IMR-90 (cell line): ENCODE data around the gene MACROD1. TPM values are rescaled to one million over a fixed set of nuclear protein-coding genes. Genes with fewer than 3 reads are reported as not detected.

Experiments
- ATAC-seq: fragments of 200-7000 bp; cut with Tn5 transposase; 2 replicates; pipeline ENCODE4 v1.9.1; 2020; ENCODE audit warnings: low read depth, mild to moderate bottlenecking, moderate library complexity
- BruUV-seq: library from RNA; stranded (reverse); fragments of 400-500 nt; replicated peaks from 2 replicates; lab custom pipeline; 2021; lab: Mats Ljungman, UMichigan
- CTCF ChIA-PET: fragments of 300-600 bp; formaldehyde crosslinking; extraction: SDS; loops from one replicate; lab custom pipeline; 2021; ENCODE audit warnings: antibody characterized with exemption; lab: Yijun Ruan, JAX
- POLR2A ChIA-PET: fragments of 300-600 bp; sonication (Branson Sonifier 250); formaldehyde crosslinking; loops from one replicate; lab custom pipeline; 2022; ENCODE audit warnings: antibody characterized with exemption; ENCODE audit not compliant: unreplicated experiment; lab: Charles Lee
- DNase-seq: peaks from one replicate; pipeline ENCODE4 v3.0.0; 2013
- H2AFZ ChIP-seq: replicated peaks from 2 replicates; pipeline ENCODE3; 2013; ENCODE audit warnings: low read length, mild to moderate bottlenecking; ENCODE audit not compliant: poor library complexity
- H2AK5ac ChIP-seq: 2 replicates; pipeline ENCODE4 v1.6.1; 2013; ENCODE audit warnings: low read depth, low read length, inconsistent platforms
- H2AK9ac ChIP-seq: replicated peaks from 2 replicates; pipeline ENCODE3; 2013; ENCODE audit warnings: mild to moderate bottlenecking, low read depth, low read length, moderate library complexity; ENCODE audit not compliant: poor library complexity
- H2BK120ac ChIP-seq: 2 replicates; pipeline ENCODE4 v1.6.1; 2013; ENCODE audit warnings: low read depth, low read length, inconsistent platforms
- H2BK15ac ChIP-seq: 3 replicates; pipeline ENCODE4 v1.6.1; 2013; ENCODE audit warnings: low read depth, low read length, inconsistent platforms
- H2BK20ac ChIP-seq: 2 replicates; pipeline ENCODE4 v1.6.1; 2013; ENCODE audit warnings: low read depth, mild to moderate bottlenecking, inconsistent platforms, low read length, moderate library complexity
- H2BK5ac ChIP-seq: 2 replicates; pipeline ENCODE4 v1.6.1; 2013; ENCODE audit warnings: mild to moderate bottlenecking, low read depth, low read length, inconsistent platforms; ENCODE audit not compliant: poor library complexity, severe bottlenecking
- H3K14ac ChIP-seq: replicated peaks from 2 replicates; pipeline ENCODE4 v1.6.1; 2013; ENCODE audit warnings: low read depth, low read length, inconsistent platforms
- H3K18ac ChIP-seq: 2 replicates; pipeline ENCODE4 v1.6.1; 2013; ENCODE audit warnings: low read depth, low read length, control low read depth
- H3K23ac ChIP-seq: 2 replicates; pipeline ENCODE4 v1.6.1; 2013; ENCODE audit warnings: low read depth, low read length, inconsistent platforms
- H3K27ac ChIP-seq: 2 replicates; pipeline ENCODE4 v1.5.1; 2013; ENCODE audit warnings: mild to moderate bottlenecking, control low read depth, low read length; ENCODE audit not compliant: insufficient read depth
- H3K27me3 ChIP-seq: 2 replicates; pipeline ENCODE4 v1.6.1; 2013; ENCODE audit warnings: low read length; ENCODE audit not compliant: control insufficient read depth, insufficient read depth
- H3K36me3 ChIP-seq: 2 replicates; pipeline ENCODE4 v1.6.1; 2013; ENCODE audit warnings: low read length, mixed read lengths; ENCODE audit not compliant: control insufficient read depth, insufficient read depth
- H3K4ac ChIP-seq: 2 replicates; pipeline ENCODE4 v1.6.1; 2013; ENCODE audit warnings: low read depth, low read length, inconsistent platforms
- H3K4me1 ChIP-seq: 2 replicates; pipeline ENCODE4 v1.6.1; 2013; ENCODE audit warnings: low read length, mixed read lengths; ENCODE audit not compliant: control insufficient read depth, insufficient read depth
- H3K4me2 ChIP-seq: 2 replicates; pipeline ENCODE4 v1.6.1; 2013; ENCODE audit warnings: low read depth, mild to moderate bottlenecking, control low read depth, low read length, moderate library complexity
- H3K4me3 ChIP-seq: 2 replicates; pipeline ENCODE4 v1.5.1; 2013; ENCODE audit warnings: low read depth, mild to moderate bottlenecking, control low read depth, low read length, moderate library complexity; ENCODE audit not compliant: insufficient read depth
- H3K56ac ChIP-seq: 2 replicates; pipeline ENCODE4 v1.6.1; 2013; ENCODE audit warnings: low read length, inconsistent platforms; ENCODE audit not compliant: insufficient read depth; ENCODE audit errors: extremely low read depth
- H3K79me1 ChIP-seq, 2 experiments: 2 replicates each; pipeline ENCODE4 v1.6.1; 2013; ENCODE audit warnings: low read length in 2 of 2, inconsistent platforms in 1 of 2, low read depth in 1 of 2
- H3K9ac ChIP-seq: 2 replicates; pipeline ENCODE4 v1.6.1; 2013; ENCODE audit warnings: low read depth, low read length, control low read depth
- H3K9me1 ChIP-seq: 2 replicates; pipeline ENCODE4 v1.6.1; 2013; ENCODE audit warnings: low read length, inconsistent platforms; ENCODE audit not compliant: insufficient read depth
- H3K9me3 ChIP-seq: 2 replicates; pipeline ENCODE4 v1.6.1; 2013; ENCODE audit warnings: low read length; ENCODE audit not compliant: control insufficient read depth, insufficient read depth
- H4K20me1 ChIP-seq: 2 replicates; pipeline ENCODE4 v1.6.1; 2013; ENCODE audit warnings: low read length, inconsistent platforms; ENCODE audit not compliant: insufficient read depth
- H4K5ac ChIP-seq: 2 replicates; pipeline ENCODE4 v1.6.1; 2013; ENCODE audit warnings: mild to moderate bottlenecking, low read depth, low read length, control low read depth
- H4K8ac ChIP-seq, 2 experiments: 2 replicates each; pipeline ENCODE4 v1.6.1; 2013; ENCODE audit warnings: low read depth in 2 of 2, low read length in 2 of 2, control low read depth in 1 of 2, inconsistent platforms in 1 of 2
- H4K91ac ChIP-seq: 2 replicates; pipeline ENCODE4 v1.6.1; 2013; ENCODE audit warnings: low read depth, low read length, inconsistent platforms; ENCODE audit not compliant: insufficient read depth
- BHLHE40 ChIP-seq: fragments of 150-350 bp; IDR thresholded peaks from 2 replicates; pipeline ENCODE4 v1.6.1; 2016; ENCODE audit warnings: mild to moderate bottlenecking, low read depth, low read length
- RCOR1 ChIP-seq: IDR thresholded peaks from 2 replicates; pipeline ENCODE4 v1.6.1; 2012; ENCODE audit warnings: mild to moderate bottlenecking, low read length, improper control_type of control experiment; ENCODE audit not compliant: insufficient replicate concordance
- WGBS, 2 experiments: methylation state at CpG; one replicate each; pipeline versions ENCODE4 v1.1.5 to v1.1.7; 2013; ENCODE audit warnings: missing lambda C conversion rate in 2 of 2; ENCODE audit not compliant: insufficient read length in 1 of 2; ENCODE audit errors: extremely low coverage in 2 of 2; 5-methylcytosine and 5-hydroxymethylcytosine counted together
- dilution Hi-C: fragments of 300-500 bp; cut with HindIII; formaldehyde crosslinking; loops from one replicate; pipeline ENCODE4 v1.14.3; 2018; ENCODE audit warnings: low sequenced_read_pairs; ENCODE audit not compliant: unreplicated experiment
- in situ Hi-C: fragments of 300-500 bp; cut with MboI; formaldehyde crosslinking; loops from 3 replicates; pipeline ENCODE4 v1.14.3; 2019; ENCODE audit warnings: low sequenced_read_pairs, inconsistent platforms, mixed read lengths
- intact Hi-C: fragments of 100-400 bp; cut with micrococcal nuclease; formaldehyde crosslinking; loops from 2 replicates; pipeline ENCODE4 v1.10.0; 2022
- polyA plus RNA-seq, 3 experiments: library from polyadenylated mRNA; depleted of rRNA; stranded (reverse); fragments of >200 nt; gene quantifications; 2 replicates each; pipeline ENCODE4 v1.2.3, GENCODE V29; 2012; ENCODE audit warnings: low replicate concordance in 1 of 3
- total RNA-seq: library from RNA; depleted of rRNA; stranded (reverse); fragments of >200 nt; gene quantifications from 2 replicates; pipeline ENCODE4 v1.2.3, GENCODE V29; 2012

MACROD1 gene
- total and polyA plus RNA-seq, 2 of the 4 experiments (the other 2 are of a cell fraction), result 2.5 to 9.3 TPM

- Histone ChIP-seq H3K9me1 (peaks cover 14% of the 10 kb centered on the region), H2AFZ (peak overlapping the region; percentile 96), H2AK9ac (peak overlapping the region; percentile 99), H4K20me1 (peaks cover 15% of the 10 kb centered on the region), H4K5ac (peak overlapping the region; percentile 70), H2BK5ac (peak overlapping the region; percentile 23), H3K56ac (0 out of 2 replicates have a peak overlapping the region, but pooled peaks have one; percentile 39), H3K4me3 (peak overlapping the region; percentile 68), H3K4ac (peak overlapping the region; percentile 69), H3K9ac (peak overlapping the region; percentile 69), H3K14ac (peak overlapping the region; percentile 65; the same call in 1 of the 2 replicates), H3K27ac (peak overlapping the region; percentile 32), H2BK120ac (no peak overlapping the region; the same call in 1 of the 2 replicates), H3K18ac (no peak overlapping the region), H3K4me2 (peak overlapping the region; percentile 85), H4K91ac (peak overlapping the region; percentile 62; the same call in 1 of the 2 replicates), H3K27me3 (no peaks in the 10 kb centered on the region), H3K9me3 (no peaks in the 10 kb centered on the region), H3K79me1 (peaks cover 31 to 60% of the 10 kb centered on the region in 2 experiments), H2BK15ac (no peak overlapping the region), H3K4me1 (peaks cover 8% of the 10 kb centered on the region), H2AK5ac (peak overlapping the region; percentile 80), H3K36me3 (peaks cover 17% of the 10 kb centered on the region), H3K23ac (peak overlapping the region; percentile 66), H2BK20ac (no peak overlapping the region), H4K8ac (peak overlapping the region; percentile 88 to 89)
- in situ Hi-C loops, result no loop called here
- dilution Hi-C loops, result no loop called here
- TF ChIP-seq BHLHE40 (no peak), RCOR1 (peak; percentile 43)
- POLR2A ChIA-PET, result no interaction called here
- ATAC-seq, result peak; percentile 50
- DNase-seq, result no peak
- CTCF ChIA-PET, result no interaction called here
- no CpG with 5 or more reads among the region's 18 CpGs for WGBS, 2 experiments
- BruUV-seq, result no TSS peak
- intact Hi-C loops, result no loop called here
Measured at GRCh38 chr11:63985812-63986155, 180.1 kb downstream of the MACROD1 start.
